GM11168 (cell line): Measurements from ENCODE around the gene MSI2.

ENCODE experiments used
- in situ Hi-C: fragments of 300-500 bp; cut with MboI; formaldehyde crosslinking; loops from one replicate; pipeline ENCODE4 v1.12.0; 2022; ENCODE audit warnings: low sequenced_read_pairs; ENCODE audit not compliant: unreplicated experiment

The MSI2 gene

DNA sequence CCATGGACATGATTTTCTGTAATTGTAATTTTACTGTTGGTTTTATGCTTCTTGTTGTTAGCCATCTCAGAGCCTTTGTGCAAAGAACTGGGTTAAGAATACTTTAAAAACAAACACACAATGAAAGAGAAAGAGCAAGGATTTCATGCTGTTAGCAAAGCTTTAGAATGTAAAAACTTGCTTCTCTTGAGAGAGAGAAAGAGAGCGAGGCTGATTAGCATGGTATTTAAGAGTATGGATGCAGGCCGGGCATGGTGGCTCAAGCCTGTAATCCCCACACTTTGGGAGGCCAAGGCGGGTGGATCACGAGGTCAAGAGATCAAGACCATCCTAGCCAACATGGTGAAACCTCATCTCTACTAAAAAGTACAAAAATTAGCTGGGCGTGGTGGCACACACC lies 76.2 kb downstream of the MSI2 start:
- in situ Hi-C loops = no loop called here

DNA sequence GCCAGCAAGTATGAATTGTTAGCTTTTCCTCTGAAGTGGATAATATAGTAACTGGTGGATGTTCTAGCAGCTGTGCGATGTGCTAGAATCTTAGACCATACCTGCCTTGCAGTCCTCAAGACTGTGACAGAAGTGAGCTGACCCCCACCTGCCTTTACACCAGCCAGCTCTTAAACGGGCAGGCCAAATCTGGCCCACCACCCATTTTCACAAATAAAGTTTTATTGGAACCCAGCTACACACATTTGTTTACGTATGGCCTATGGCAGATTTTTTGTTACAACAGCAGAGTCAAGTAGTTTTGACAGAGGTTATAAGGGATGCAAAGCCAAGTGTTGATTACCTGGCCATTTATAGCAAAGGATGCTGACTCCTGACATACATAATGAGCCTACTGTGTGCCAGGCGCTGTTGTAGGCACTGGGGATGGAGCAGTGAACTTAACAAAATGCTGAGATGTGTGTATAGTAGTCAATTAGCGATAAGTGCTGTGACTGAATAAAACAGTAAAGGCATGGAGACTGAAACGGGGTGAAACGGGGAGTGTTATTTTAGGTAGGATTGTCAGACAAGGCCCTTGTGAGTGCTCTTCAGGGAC lies 79.0 kb downstream of the MSI2 start:
- in situ Hi-C loops = no loop called here

DNA sequence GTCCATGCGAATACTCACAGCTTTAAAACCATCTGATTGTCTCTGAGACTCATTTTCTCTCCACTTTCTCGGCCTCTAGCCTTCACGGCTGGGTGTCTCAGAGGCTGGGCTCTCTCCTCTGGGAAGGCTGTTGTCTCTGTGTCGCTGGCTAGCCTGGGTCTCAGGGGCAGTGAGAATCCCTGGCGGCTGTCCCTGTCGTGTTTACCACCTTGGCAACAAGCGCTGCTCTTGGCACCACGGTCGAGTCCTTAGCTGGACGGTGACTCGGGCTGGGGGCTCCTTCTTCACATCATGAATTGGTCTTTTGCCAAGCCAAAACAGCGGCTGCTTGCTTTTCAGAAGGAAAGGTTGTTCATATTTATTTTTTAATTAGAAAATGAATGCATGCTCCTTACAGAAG lies 81.1 kb downstream of the MSI2 start:
- in situ Hi-C loops = no loop called here

DNA sequence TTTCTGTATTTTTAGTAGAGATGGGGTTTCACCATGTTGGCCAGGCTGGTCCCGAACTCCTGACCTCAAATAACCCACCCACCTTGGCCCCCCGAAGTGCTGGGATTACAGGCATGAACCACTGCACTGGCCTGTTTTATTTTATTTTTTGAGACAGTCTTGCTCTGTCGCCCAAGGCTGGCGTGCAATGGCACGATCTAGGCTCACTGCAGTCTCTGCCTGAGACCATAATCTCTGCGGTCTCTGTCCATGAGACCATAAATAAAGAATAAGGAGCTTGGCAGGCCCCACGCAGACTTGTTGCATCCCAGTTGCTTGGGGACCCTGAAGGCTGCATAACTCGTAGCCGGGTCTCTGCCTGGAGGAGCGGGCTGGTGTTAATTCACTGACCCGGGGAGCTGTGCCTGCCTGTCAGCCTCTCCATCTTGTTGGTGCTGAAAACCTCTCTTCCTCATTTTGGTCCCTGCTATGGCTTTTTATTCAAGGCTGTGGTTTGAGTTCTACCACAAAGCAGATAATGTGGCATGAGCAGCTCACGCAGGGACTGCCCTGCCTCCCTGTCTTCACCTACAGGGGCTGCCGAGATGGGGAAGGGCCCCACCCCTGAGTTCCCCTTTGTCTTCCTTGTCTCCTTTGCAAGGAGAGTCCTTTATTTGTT lies 82.1 kb downstream of the MSI2 start:
- in situ Hi-C loops = no loop called here

DNA sequence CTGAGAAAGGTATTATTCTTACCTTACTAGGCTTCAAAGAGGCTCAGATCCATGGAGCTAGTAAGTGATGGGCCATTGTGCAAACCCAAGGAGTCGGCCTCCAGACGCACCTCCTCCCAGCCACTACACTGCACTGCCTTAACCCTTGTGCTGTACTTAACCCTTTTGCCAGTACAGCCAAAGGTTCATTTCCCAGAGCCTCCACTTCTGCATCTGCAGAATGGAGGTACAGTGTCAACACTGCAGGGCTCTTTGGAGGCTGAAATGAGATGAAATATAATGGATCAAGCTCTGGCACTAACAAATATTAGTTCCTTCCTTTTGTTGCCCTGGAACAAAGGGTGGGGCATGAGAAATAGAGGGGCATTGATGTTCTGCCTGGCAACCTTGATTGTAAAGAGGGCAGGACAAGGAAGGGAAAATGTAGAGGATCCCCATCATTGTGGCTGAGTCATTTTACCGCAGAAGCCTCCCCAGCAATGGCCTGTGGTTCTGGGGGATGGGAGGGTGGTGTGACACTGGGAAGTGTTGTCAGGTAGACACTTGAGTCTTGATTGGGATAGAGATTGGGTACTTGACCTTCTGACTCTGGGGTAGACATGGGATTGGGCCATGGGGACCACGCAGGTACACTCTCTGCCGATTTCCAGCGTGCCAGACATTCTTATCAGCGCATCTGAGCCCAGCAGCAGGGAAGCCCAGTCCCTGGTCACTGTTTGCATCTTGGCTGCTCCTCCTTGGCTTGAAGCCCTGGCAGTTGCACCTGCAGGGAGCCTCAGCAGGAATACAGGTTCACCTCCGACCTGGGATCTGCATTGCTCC lies 84.0 kb downstream of the MSI2 start:
- in situ Hi-C loops = no loop called here

DNA sequence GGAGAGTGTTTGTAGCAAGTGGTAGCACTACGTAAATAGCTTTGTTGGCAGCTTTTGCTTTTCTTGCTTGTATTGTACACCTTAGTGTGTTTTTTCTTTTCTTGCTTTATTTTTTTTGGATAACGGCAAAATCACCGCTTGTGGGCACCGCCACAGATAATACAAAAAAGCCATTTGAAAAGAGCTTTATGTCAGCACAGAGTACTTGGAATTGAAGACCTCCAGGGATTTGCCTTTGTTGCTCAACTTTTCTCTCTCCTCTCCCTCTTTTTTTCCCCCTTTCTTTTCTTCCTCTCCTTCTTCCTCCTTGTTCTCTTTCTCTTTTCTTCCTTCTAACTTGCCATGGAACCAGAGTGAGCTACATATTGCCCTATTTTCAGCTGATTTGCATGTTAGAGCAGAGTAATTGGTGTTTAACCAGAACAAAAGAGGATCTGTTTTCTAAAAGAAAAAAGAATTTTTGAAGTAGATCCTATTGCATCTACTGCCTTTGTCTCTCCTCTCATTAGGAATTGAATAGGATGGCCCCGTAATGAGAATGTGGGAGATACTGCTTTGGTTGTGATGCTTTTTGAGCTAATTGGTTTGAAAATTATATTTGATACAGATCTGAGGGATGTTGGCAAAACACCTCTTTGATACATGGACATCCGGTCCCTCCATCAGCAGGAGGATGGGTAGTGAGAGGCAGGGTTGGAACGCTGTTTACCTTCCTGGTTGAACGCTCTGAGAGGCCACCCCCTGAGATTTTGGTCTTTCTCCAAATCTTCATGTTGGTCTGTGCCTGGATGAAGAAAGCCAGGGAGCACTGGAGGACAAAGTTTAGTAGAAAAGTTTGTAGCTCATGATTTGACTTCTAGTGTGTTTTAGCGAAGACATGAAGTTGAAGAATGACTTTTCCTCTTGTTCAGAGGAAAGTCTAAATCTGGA lies 85.6 kb downstream of the MSI2 start:
- in situ Hi-C loops = no loop called here

DNA sequence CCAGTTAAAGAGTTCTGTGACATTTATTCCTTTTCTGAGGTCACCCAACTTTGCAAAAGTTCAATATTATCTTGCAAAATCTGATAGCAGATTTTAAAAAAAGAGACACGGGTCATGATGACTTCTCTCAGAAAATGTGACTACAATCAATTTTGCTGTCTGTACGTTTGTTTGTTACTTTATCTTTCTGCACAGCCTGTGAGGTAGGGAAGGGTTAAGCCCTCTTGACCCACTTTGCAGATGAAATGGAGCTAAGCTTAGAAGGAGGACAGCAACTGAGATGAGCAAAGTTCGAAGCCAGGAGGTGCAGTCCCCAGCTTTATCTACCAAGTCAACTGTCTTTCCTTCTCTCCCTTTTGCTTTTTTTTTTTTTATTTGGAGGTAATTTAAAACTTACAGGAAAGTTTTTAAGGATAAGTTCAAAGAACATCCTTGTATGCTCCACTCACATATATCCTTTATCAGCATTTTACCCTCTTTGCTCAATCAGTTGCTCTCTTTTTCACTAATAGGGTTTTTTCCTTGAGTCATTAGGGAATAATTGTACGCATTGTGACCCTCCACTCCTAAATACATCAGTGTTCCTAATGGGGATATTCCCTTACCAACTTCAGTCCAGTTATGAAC lies 86.8 kb downstream of the MSI2 start:
- in situ Hi-C loops = no loop called here

DNA sequence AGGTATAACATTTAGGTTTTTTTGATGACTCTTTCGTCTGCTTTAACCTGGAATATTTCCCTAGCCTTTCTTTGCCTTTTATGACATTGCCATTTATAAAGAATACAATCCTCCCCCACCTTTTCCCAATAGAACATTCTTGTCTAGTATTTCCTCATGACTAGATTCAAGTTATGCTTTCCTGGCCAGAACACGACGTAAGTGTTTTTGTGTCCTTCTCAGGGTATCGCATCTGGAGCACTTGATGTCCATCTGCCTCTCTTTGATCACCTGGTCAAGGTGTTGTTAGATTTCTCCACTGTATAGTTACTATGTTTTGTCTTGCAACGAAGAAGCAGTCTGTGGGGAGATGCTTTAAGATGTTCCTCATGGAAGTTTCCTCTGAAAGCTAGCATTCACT lies 87.4 kb downstream of the MSI2 start:
- in situ Hi-C loops = no loop called here

DNA sequence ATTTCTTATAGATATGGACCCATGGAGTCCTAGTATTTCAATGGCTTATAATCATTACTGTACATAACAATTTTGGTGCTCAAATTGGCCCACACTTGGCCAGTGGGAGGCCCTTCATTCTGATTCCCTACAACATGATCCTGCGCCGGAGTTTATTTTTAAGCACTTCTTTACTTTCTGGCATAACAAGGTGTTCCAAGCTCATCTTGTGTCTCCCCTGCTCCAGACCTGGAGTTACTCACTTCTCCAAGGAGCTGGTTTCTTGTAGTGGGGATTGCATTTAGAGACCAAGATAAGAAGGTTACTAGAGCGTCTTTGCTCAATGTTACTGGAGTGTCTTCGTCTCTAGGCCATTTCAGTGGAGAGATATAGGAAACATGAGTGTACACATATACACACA lies 87.9 kb downstream of the MSI2 start:
- in situ Hi-C loops = no loop called here

DNA sequence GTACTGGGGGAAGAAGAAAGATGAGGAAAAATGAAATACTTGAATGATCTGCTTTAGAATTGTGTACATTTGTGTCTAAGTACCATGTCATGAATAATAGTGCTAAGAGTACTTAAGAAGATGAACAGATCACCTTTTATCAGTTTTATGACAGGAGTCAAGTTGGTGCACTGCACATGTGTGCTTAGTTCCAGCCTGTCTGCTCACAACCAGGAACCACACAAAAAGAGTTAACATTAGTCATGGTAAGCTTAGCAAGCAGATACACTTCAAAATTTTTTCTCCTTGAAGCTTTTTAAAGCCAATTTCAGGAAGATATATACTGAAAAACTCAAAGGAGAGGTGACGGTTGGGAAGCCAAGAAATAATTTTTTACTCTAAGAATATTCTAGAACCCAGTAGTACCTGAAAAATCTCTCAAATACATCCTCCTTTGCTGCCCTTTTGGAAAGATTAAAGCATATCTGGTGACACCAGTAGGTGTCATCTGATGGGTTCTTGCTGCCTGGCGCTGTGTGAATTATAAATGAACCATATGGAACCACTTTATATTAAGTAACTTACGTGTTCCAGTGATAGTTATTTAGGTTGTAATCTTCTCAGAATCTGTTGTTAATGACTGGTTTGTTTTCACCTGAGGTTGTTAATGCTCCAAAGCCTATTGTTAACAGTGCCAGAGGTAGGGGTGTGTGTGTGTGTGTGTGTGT lies 93.4 kb downstream of the MSI2 start:
- in situ Hi-C loops = no loop called here

DNA sequence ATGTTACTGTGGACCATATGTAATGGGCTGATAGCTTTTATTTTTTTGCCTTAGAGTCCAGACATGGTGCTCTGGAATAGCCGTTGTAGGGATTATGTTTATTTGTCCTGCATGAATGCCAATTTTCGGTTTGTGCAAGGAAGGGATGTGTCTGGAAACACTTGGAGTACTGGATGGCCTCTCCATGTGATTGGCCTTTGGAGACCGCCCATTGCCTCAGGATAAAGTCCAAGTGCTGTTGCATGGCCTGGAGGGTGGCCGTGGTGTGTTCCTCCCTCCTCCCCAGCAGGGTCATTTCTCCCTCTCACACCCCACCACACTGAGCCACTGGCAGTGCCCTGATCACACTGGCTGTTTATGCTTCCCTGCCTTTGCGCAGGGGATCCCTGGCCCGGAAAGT lies 93.9 kb downstream of the MSI2 start:
- in situ Hi-C loops = no loop called here

DNA sequence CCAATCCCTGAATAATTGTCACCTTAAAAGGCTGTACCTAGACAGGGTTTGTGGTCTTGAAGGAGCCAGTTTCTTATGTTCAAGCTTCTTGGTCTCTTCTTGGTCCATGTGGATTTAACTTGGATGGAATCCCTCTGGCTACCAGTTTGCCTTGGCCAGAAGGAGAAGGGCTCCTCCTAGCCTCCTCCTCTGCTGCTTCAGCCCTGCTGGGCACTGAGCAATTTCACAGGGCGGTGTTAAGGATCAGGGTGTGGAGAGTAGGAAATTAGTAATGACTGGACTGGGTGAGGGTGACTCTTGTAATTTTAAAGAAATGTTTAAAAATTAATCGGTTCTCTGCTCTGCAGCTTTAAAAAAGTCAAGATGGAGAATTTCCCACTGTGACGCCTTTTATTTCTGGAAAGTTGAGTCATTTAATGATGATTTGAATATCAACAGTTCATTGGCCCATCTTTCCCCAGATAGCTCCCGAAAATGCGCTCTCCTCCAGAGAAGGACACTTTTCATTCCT lies 96.4 kb downstream of the MSI2 start:
- in situ Hi-C loops = no loop called here

DNA sequence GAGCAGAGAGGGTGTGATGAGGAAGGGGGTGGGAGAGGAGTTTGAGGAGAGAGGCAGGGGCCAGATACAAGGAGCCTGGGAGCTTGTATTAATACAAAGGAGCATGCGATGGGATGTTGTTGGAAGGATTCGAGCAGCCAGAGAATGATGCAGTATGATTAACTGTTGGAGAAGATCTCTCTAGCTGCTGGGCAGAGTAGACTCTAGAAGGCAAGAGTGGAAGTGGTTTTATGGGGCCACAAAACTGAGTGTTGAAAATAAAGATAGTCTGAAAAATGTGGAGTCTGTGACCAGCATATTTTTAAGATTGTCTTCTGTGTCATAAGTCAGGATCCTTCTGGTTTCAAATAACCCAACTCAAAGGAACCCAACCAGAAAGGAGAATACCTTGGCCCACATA lies 98.3 kb downstream of the MSI2 start:
- in situ Hi-C loops = no loop called here

DNA sequence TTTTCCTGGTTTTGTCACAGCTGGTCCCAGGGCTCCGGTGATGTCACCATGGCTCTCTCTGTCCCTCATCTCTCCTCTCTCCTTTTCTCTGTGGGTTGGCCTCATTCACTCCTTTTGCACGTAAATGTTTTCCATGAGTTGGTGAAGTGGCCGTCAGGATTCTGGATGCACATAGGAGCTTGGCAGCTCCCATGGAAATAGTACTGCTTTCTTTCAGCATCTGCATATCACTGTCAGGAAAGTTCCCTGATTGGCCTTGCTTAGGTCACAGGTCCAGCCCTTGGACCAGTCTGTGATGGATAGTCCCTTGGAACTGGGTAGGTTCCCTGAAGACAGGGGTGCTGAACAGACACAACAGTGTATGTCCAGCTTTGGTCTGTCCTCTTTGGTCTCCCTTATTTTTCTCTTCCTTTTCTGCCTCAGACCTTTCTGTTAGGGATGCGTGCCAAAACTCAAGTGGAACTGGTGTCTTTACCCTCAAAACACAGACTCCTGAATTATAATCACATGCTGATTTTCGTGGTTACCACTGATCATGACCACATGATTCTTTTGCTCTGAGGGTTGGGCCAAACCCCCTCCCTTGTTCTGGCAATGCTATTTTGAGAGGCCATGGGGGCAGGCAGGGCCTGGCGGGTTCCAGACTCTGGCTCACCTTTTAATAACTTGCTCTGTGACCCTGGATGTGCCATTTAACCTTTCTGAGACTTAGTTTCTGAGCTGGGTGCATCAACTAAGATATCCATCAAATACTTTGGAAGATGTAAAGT lies 99.0 kb downstream of the MSI2 start:
- in situ Hi-C loops = no loop called here

DNA sequence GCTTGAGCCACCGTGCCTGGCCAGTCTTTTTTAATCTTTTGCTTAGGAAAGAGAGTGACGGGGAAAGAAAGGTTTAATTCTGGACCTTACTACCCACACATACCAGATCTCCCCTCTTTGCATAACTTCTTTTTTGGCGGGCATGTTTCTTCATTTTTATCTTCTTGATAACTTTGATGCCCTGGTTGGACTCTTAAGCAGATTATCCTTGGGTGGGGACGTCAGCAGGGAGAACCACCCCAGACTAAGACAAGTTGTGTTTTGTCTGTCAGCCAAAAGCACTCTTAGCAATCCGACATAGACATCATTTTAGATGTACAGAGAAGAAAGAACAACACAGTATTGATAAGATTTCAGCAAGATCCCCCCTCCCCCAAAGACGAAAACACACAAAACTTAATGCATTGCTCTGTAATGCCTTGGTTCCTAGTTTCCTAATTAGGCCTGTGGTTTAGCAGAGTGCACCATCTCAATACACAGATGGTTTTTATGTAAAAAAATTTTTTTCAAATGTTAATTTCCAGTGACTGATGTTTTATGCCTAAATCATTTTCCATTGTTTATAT lies 99.9 kb downstream of the MSI2 start:
- in situ Hi-C loops = no loop called here

DNA sequence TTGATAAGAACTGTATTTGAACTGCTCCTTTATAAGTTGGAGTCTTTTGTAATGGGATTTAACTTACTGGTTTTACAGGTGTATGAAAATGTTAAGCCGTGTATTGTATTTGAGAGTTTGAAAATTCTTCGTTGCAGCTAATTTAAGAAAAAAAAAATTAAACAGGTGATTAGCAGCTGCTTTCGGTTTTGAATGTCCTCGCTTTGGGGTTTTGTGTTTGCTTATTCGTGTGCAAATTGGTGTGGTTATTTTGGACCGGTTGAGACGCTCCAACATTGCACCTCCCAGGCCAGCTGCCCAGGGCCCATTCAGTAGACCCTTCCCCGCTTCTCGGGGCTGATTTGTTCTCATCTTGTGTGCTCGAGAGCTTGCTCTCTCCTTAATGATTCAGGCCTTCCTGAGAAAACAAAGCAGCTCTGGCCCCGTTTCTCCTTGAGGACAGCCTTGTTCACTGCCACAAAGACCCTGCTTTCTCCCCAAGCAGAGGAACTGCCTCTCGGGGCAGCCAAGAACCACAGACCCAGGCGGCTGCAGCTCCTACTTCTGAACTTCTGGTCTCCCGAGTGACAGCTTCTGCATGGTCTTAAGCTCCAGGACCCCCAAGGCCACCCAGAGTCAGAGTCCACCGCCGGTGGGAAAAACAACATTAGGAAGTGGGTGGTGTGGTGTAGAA lies 100.5 kb downstream of the MSI2 start:
- in situ Hi-C loops = no loop called here

DNA sequence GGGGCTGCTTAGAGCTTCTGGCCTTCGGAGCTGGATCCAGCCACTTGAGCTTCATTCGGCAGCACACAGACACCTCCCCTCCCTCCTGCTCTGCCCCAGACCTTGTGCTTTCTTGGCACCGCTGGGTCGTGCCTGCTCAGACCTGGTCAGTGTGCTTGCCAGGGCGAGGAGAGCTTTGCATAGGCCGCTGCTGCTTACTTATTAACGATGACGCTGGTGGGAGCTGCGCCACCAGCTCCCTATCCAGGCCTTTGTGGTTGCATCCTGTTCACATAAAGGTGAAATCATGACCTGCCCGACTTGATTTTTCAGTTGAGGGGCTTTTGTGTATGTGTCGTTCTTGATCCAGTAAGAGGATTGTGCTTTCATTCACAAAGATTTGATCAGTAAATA lies 101.1 kb downstream of the MSI2 start:
- in situ Hi-C loops = no loop called here
